ENCODE results near the gene PODXL2. TPM values are rescaled to one million over a fixed set of nuclear protein-coding genes. Genes with fewer than 3 reads are reported as not detected.

PODXL2 gene, protein sequence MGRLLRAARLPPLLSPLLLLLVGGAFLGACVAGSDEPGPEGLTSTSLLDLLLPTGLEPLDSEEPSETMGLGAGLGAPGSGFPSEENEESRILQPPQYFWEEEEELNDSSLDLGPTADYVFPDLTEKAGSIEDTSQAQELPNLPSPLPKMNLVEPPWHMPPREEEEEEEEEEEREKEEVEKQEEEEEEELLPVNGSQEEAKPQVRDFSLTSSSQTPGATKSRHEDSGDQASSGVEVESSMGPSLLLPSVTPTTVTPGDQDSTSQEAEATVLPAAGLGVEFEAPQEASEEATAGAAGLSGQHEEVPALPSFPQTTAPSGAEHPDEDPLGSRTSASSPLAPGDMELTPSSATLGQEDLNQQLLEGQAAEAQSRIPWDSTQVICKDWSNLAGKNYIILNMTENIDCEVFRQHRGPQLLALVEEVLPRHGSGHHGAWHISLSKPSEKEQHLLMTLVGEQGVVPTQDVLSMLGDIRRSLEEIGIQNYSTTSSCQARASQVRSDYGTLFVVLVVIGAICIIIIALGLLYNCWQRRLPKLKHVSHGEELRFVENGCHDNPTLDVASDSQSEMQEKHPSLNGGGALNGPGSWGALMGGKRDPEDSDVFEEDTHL
- total RNA-seq: 2.2 TPM
- long read RNA-seq, transcript PODXL2-201 (8 exons, 2,186 nt): major isoform, 11 of 13 reads
- long read RNA-seq, partial matches to known transcripts: 1 of 13 reads
- long read RNA-seq, other reads (novel, unspliced or antisense): 1 of 13 reads

GRCh38 chr3:127628788-127629466 is at the start of gene PODXL2:
Gene PODXL2, plus strand, starts transcription at chr3:127629185. Its CDS starts 35 bp downstream, at chr3:127629220.
- DNase-seq (ENCODE audit: low spot score): peak; percentile 77
- intact Hi-C loops (cut with DNase I): loop anchor here (2.0 kb wide), 1 partner anchor 30 kb away; the partner anchor contains the start of gene MCM2

DNA sequence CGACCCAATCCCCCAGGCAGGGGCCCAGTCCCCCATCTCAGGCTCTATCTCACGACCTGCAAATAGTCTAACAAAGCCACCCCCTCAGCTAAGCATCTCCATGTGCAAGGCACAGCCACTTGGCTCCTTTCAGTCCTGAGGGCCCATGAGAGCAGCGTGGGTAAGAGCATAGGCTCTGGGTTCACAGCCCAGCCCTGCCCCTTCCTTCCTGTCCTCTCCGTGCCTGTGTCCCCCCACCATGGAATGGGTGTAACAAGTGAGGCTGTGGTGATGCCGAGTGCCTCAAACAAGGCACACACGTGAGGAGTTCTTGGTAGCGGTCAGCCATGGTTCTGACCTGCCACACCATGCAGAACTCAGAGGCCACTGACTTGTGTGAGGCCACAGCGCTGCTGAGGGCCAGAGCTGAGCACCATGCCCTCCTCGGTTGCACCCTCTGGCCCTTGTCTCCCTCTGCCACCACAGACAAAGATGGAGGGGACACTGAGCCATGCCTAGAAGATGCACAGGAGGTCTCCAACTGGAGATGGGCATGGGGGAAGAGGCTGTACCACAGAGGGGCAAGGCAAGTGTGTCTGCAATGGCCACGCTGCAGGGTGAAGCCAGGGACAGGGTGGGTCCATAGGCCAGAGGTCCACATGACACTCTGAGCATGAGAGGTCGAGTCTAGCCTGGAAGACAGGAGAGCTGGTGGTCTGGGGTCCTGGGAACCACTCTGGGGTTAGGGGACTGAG is 48.5 kb upstream of the PODXL2 start:
- intact Hi-C loops (cut with DNase I): no loop called here
- no peak for DNase-seq (ENCODE audit: low spot score)

DNA sequence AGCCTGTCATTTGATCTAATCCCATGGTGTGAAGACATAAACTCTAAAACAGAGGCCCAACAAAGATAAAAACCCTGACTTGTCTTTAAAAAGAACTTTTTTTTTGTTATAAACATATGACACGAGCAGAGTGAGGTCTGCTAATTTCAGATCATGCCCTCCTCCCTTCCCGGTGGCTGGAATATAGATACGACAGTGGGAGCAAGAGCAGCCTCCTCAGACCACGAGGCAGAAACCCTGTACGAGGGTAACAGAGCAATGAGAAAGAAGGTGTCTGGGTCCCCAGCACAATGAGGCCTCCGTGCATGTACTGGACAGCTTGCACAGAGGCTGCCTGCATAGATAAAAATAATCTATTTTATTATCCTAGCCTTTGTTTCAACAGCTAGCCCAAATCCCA is 44.3 kb upstream of the PODXL2 start:
- intact Hi-C loops (cut with DNase I): no loop called here
- no peak for DNase-seq (ENCODE audit: low spot score)

GRCh38 chr3:127585163-127585812 is 43.7 kb upstream of the PODXL2 start:
- no peak for DNase-seq (ENCODE audit: low spot score)
- intact Hi-C loops (cut with DNase I): no loop called here

- intact Hi-C loops (cut with DNase I): no loop called here
- no peak for DNase-seq (ENCODE audit: low spot score)
Observed at GRCh38 chr3:127585813-127586413, 43.1 kb upstream of the PODXL2 start.

DNA sequence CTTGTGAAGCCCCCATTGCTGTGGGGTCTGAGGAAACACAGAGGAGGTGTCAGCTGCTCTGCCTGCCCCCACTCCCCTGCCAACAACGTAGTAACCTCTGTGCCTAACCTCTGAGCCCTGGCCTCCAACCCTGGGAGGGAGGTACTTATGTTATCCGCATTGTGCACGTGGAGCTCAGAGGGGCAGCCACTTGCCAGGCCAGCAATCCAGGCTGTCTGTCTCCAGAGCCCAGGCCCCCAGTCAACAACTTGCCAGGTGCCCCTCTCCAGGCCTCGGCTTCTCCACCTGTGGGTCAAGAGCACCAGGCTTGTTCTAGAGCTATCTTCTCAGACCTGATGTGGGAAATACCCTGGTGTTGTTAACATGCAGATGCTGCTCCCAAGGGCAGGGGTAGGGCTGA is 41.1 kb upstream of the PODXL2 start:
- intact Hi-C loops (cut with DNase I): no loop called here
- no peak for DNase-seq (ENCODE audit: low spot score)

GRCh38 chr3:127588806-127589577 is 40.0 kb upstream of the PODXL2 start:
- no peak for DNase-seq (ENCODE audit: low spot score)

GRCh38 chr3:127589600-127590281 is 39.2 kb upstream of the PODXL2 start:
- intact Hi-C loops (cut with DNase I): loop anchor here (1.0 to 5.0 kb wide), 3 partner anchors 14 to 463 kb away; partner anchors contain the start of genes ABTB1 and SEC61A1
- DNase-seq (ENCODE audit: low spot score): no peak

More at GRCh38 chr3:127588806-127589577, 40.0 kb upstream of the PODXL2 start:
- intact Hi-C loops (cut with DNase I): no loop called here

DNA sequence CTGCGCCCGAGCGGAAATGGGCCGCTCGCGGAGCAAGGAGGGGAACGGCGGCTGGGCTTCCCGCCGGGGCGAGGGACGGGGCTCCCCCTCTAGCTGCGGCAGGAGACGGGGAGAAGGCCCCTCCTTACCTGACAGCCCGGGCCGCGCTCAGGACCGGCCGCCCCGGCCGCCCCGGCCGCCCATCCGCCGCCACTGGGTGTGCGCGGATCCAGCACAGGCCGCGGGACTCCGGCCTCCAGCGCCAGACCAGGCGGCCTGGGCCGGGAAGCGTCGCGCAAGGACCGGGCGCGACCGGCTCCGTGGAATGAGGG is 38.7 kb upstream of the PODXL2 start:
- intact Hi-C loops (cut with DNase I): loop anchor here (1.0 to 5.0 kb wide), 3 partner anchors 15 to 462 kb away; partner anchors contain the start of genes ABTB1 and SEC61A1
- no peak for DNase-seq (ENCODE audit: low spot score)

GRCh38 chr3:127590593-127591465 is 38.2 kb upstream of the PODXL2 start, which contains the start of gene TPRA1:
Gene TPRA1, minus strand, starts transcription at chr3:127590733. Its CDS starts 10,587 bp downstream, at chr3:127580146.
- intact Hi-C loops (cut with DNase I): loop anchor here (1.0 to 5.0 kb wide), 3 partner anchors 16 to 461 kb away; partner anchors contain the start of genes ABTB1 and SEC61A1
- peak; percentile 93 for DNase-seq (ENCODE audit: low spot score)

GRCh38 chr3:127593178-127593577 is 35.8 kb upstream of the PODXL2 start:
- no peak for DNase-seq (ENCODE audit: low spot score)
- intact Hi-C loops (cut with DNase I): loop anchor here (5.0 kb wide), 2 partner anchors 79 to 459 kb away; partner anchors contain the start of genes ABTB1 and SEC61A1

- no peak for DNase-seq (ENCODE audit: low spot score)
- intact Hi-C loops (cut with DNase I): no loop called here
Observed at GRCh38 chr3:127595303-127595702, 33.7 kb upstream of the PODXL2 start.

DNA sequence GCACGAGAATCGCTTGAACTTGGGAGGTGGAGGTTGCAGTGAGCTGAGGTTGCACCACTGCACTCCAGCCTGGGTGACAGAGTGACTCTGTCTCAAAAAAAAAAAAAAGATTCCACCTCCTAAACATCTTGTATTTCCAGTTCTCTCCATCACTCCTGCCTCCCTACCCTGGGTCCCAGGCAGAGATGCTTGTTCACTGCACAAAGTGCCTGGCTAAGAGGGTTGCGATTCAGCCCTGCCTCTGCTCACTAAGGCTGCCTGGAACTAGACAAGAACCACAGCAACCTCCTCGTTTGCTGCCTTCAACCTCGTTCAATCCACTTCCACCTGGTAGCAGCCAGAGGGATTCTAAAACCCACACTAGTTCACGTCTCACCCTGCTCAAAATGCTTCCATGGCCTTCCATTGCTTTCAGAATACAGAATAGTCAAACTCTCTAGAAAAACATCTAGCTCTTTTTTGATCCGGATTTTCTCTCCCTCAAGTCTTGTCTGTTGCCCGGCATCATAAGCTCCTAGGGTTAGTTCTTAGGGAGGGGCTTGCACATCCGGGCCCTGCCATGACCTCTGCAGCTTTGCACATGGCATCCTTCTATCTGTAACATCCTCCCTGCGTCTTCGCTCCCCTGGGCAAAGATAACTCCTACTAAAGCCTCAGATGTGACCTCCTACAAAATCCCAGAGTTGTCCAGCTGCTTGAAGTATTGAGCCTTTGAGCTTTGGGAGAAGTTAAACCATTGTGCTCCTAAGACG is 31.8 kb upstream of the PODXL2 start:
- intact Hi-C loops (cut with DNase I): no loop called here
- DNase-seq (ENCODE audit: low spot score): no peak

DNA sequence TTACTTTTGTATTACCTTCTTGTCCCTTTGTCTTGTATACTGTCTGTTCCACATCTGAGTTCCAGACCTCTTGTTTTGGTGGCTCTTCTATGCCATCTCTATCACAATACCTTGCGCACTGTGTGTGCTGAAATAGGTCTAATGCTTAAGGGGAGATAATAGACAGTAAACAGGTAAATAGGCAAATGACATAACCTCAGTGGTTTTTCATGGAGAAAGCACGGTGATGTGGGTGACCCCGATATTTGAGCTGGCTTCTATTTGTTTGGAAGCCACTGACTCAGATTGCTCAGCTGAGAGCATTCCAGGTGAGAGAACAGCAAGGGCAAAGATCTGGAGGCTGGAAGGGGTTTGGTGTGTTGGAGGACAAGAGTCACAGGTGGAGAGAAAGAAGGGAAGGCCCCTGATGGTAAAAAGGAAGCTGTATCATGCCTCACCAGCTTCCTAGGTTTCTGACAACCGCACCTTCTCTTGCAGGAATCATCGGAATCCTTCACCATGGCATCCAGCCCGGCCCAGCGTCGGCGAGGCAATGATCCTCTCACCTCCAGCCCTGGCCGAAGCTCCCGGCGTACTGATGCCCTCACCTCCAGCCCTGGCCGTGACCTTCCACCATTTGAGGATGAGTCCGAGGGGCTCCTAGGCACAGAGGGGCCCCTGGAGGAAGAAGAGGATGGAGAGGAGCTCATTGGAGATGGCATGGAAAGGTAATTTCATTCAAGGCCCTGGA is 30.0 kb upstream of the PODXL2 start:
- intact Hi-C loops (cut with DNase I): loop anchor here (2.0 kb wide), 1 partner anchor 30 kb away; the partner anchor contains the start of gene PODXL2

More for the DNA sequence above, 30.0 kb upstream of the PODXL2 start:
- DNase-seq (ENCODE audit: low spot score): no peak

Measured in cardiac septum (tissue), 1 donor.